HEK293 (cell line): ENCODE data around the gene PCDHGB7.

ENCODE experiments used
- CTCF ChIA-PET: fragments of 350-600 bp; formaldehyde crosslinking; extraction: SDS; loops from one replicate; lab custom pipeline; 2021; ENCODE audit warnings: antibody characterized with exemption; lab: Yijun Ruan, JAX
- POLR2A ChIA-PET: fragments of 300-600 bp; formaldehyde crosslinking; extraction: SDS; loops from one replicate; lab custom pipeline; 2020; ENCODE audit warnings: antibody characterized with exemption, inconsistent platforms; lab: Yijun Ruan, JAX
- H3K27ac ChIP-seq: fragments of 200-500 bp; sonication (Bioruptor generic); 2 replicates; pipeline ENCODE4 v1.5.1; 2014; ENCODE audit warnings: low read depth, low read length, control low read depth, inconsistent platforms; ENCODE audit errors: extremely low read depth
- H3K36me3 ChIP-seq, 2 experiments: fragments of 200-500 bp in 1 of 2; sonication (Bioruptor generic) in 1 of 2; 1 replicate in 1 of 2; 2 replicates in 1 of 2; pipeline ENCODE4 v1.5.1; 2014 to 2017; ENCODE audit warnings: inconsistent platforms in 2 of 2, low read length in 2 of 2; ENCODE audit not compliant: control insufficient read depth in 2 of 2, insufficient read depth in 1 of 2
- H3K4me1 ChIP-seq: fragments of 200-500 bp; sonication (Bioruptor generic); 2 replicates; pipeline ENCODE4 v1.5.1; 2014; ENCODE audit warnings: mild to moderate bottlenecking, low read length, inconsistent platforms; ENCODE audit not compliant: control insufficient read depth, insufficient read depth
- H3K4me3 ChIP-seq: 2 replicates; pipeline ENCODE4 v1.5.1; 2011; ENCODE audit warnings: low read depth, mild to moderate bottlenecking, control low read depth, low read length, moderate library complexity
- H3K9me3 ChIP-seq: fragments of 200-500 bp; sonication (Bioruptor generic); 2 replicates; pipeline ENCODE4 v1.5.1; 2014; ENCODE audit warnings: low read depth, low read length, inconsistent platforms; ENCODE audit not compliant: control insufficient read depth, insufficient read depth
- GLIS1 ChIP-seq: fragments of 450-650 bp; formaldehyde crosslinking; IDR thresholded peaks from 2 replicates; pipeline ENCODE4 v1.5.1; 2016; ENCODE audit warnings: missing biosample characterization, missing genetic modification characterization
- GLIS2 ChIP-seq: fragments of 450-650 bp; formaldehyde crosslinking; IDR thresholded peaks from 2 replicates; pipeline ENCODE4 v1.5.1; 2016; ENCODE audit warnings: missing biosample characterization, missing genetic modification characterization
- KLF1 ChIP-seq: fragments of 450-650 bp; formaldehyde crosslinking; IDR thresholded peaks from 2 replicates; pipeline ENCODE4 v1.5.1; 2016; ENCODE audit warnings: missing biosample characterization, missing genetic modification characterization
- MYNN ChIP-seq: fragments of 450-650 bp; formaldehyde crosslinking; IDR thresholded peaks from 2 replicates; pipeline ENCODE4 v1.5.1; 2016; ENCODE audit warnings: missing biosample characterization, missing genetic modification characterization, borderline replicate concordance
- MZF1 ChIP-seq: fragments of 450-650 bp; formaldehyde crosslinking; IDR thresholded peaks from 2 replicates; pipeline ENCODE4 v1.5.1; 2017; ENCODE audit warnings: missing biosample characterization, missing genetic modification characterization, borderline replicate concordance
- SP7 ChIP-seq: fragments of 450-650 bp; formaldehyde crosslinking; IDR thresholded peaks from 2 replicates; pipeline ENCODE4 v1.5.1; 2016; ENCODE audit warnings: missing biosample characterization, missing genetic modification characterization
- ZBTB48 ChIP-seq: fragments of 450-650 bp; formaldehyde crosslinking; IDR thresholded peaks from 2 replicates; pipeline ENCODE4 v1.5.1; 2016; ENCODE audit warnings: missing biosample characterization, missing genetic modification characterization
- ZNF174 ChIP-seq: fragments of 450-650 bp; formaldehyde crosslinking; IDR thresholded peaks from 2 replicates; pipeline ENCODE4 v1.5.0; 2017; ENCODE audit warnings: missing biosample characterization, mild to moderate bottlenecking, missing genetic modification characterization
- ZNF24 ChIP-seq: fragments of 450-650 bp; formaldehyde crosslinking; IDR thresholded peaks from 2 replicates; pipeline ENCODE4 v1.5.1; 2016; ENCODE audit warnings: missing biosample characterization, missing genetic modification characterization
- ZNF292 ChIP-seq: fragments of 450-650 bp; formaldehyde crosslinking; IDR thresholded peaks from 2 replicates; pipeline ENCODE4 v1.5.1; 2016; ENCODE audit warnings: low read depth, missing biosample characterization, missing genetic modification characterization, borderline replicate concordance
- ZNF555 ChIP-seq: fragments of 450-650 bp; formaldehyde crosslinking; conservative IDR thresholded peaks from 2 replicates; pipeline ENCODE4 v1.5.1; 2017; ENCODE audit warnings: missing biosample characterization, mild to moderate bottlenecking, missing genetic modification characterization, inconsistent platforms
- ZNF76 ChIP-seq: fragments of 450-650 bp; formaldehyde crosslinking; IDR thresholded peaks from 2 replicates; pipeline ENCODE4; 2016; ENCODE audit warnings: low read depth, missing biosample characterization, missing genetic modification characterization, borderline replicate concordance
- ZNF768 ChIP-seq: fragments of 450-650 bp; formaldehyde crosslinking; IDR thresholded peaks from 2 replicates; pipeline ENCODE4 v1.5.1; 2018; ENCODE audit warnings: missing biosample characterization, mild to moderate bottlenecking, missing genetic modification characterization
- TF ChIP-seq, protein P1 (sequence below): fragments of 450-650 bp; formaldehyde crosslinking; IDR thresholded peaks from 2 replicates; pipeline ENCODE4 v1.5.1; 2016; ENCODE audit warnings: missing biosample characterization, missing genetic modification characterization
- TF ChIP-seq, protein P2 (sequence below): fragments of 450-650 bp; formaldehyde crosslinking; IDR thresholded peaks from 2 replicates; pipeline ENCODE4 v1.5.0; 2017; ENCODE audit warnings: missing biosample characterization, missing genetic modification characterization, borderline replicate concordance
- TF ChIP-seq, protein P3 (sequence below): fragments of 450-650 bp; formaldehyde crosslinking; IDR thresholded peaks from 2 replicates; pipeline ENCODE4 v1.5.1; 2016; ENCODE audit warnings: missing biosample characterization, missing genetic modification characterization, borderline replicate concordance
- TF ChIP-seq, protein P4 (sequence below): fragments of 450-650 bp; formaldehyde crosslinking; IDR thresholded peaks from 2 replicates; pipeline ENCODE4 v1.5.1; 2016; ENCODE audit warnings: missing biosample characterization, missing genetic modification characterization
- TF ChIP-seq, protein P5 (sequence below): fragments of 450-650 bp; formaldehyde crosslinking; IDR thresholded peaks from 2 replicates; pipeline ENCODE4 v1.5.1; 2017; ENCODE audit warnings: missing biosample characterization, missing genetic modification characterization

Gene PCDHGB7

DNA sequence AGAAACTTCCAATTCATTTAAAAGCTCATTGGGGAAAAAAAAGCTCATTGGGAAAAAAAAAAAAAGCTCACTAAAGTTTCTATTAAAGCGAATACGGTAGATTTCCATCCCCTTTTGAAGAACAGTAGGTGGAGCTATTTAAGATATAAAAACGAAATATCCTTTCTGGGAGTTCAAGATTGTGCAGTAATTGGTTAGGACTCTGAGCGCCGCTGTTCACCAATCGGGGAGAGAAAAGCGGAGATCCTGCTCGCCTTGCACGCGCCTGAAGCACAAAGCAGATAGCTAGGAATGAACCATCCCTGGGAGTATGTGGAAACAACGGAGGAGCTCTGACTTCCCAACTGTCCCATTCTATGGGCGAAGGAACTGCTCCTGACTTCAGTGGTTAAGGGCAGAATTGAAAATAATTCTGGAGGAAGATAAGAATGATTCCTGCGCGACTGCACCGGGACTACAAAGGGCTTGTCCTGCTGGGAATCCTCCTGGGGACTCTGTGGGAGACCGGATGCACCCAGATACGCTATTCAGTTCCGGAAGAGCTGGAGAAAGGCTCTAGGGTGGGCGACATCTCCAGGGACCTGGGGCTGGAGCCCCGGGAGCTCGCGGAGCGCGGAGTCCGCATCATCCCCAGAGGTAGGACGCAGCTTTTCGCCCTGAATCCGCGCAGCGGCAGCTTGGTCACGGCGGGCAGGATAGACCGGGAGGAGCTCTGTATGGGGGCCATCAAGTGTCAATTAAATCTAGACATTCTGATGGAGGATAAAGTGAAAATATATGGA is 13.0 kb downstream of the PCDHGB7 start, which contains the start of gene PCDHGA12:
TSS of gene PCDHGA12 (plus strand) at position 176 of the 782 bp plus-strand sequence. CDS start at position 429, 253 bp downstream.
- Histone ChIP-seq H3K4me3 (no peak within 1 kb of the TSS), H3K36me3 (no peaks in the 10 kb centered on the region), H3K4me1 (no peaks in the 10 kb centered on the region), H3K27ac (no peak within 1 kb of the TSS), H3K9me3 (no peaks in the 10 kb centered on the region)
- CTCF ChIA-PET: interaction anchor here (0.6 to 5.4 kb wide), 27 partner anchors 8 to 152 kb away, joined by 3 to 38 read pairs (median 4); partner anchors contain the start of genes PCDHGA1, PCDHGA10, PCDHGA11 and PCDHGA2
- TF ChIP-seq, protein P1, sequence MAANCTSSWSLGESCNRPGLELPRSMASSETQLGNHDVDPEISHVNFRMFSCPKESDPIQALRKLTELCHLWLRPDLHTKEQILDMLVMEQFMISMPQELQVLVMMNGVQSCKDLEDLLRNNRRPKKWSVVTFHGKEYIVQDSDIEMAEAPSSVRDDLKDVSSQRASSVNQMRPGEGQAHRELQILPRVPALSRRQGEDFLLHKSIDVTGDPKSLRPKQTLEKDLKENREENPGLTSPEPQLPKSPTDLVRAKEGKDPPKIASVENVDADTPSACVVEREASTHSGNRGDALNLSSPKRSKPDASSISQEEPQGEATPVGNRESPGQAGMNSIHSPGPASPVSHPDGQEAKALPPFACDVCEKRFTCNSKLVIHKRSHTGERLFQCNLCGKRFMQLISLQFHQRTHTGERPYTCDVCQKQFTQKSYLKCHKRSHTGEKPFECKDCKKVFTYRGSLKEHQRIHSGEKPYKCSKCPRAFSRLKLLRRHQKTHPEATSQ: no peak
- TF ChIP-seq ZNF24 (tag by site-specific recombination) (no peak), ZNF292 (tag by site-specific recombination) (no peak), MZF1 (no peak), ZBTB48 (tag by site-specific recombination) (no peak), ZNF555 (tag by site-specific recombination) (no peak), ZNF768 (no peak), GLIS2 (tag by site-specific recombination) (no peak), GLIS1 (tag by site-specific recombination) (no peak), SP7 (tag by site-specific recombination) (no peak), ZNF174 (tag by site-specific recombination) (no peak), MYNN (tag by site-specific recombination) (no peak), ZNF76 (no peak), KLF1 (tag by site-specific recombination) (no peak)
- TF ChIP-seq, protein P2, sequence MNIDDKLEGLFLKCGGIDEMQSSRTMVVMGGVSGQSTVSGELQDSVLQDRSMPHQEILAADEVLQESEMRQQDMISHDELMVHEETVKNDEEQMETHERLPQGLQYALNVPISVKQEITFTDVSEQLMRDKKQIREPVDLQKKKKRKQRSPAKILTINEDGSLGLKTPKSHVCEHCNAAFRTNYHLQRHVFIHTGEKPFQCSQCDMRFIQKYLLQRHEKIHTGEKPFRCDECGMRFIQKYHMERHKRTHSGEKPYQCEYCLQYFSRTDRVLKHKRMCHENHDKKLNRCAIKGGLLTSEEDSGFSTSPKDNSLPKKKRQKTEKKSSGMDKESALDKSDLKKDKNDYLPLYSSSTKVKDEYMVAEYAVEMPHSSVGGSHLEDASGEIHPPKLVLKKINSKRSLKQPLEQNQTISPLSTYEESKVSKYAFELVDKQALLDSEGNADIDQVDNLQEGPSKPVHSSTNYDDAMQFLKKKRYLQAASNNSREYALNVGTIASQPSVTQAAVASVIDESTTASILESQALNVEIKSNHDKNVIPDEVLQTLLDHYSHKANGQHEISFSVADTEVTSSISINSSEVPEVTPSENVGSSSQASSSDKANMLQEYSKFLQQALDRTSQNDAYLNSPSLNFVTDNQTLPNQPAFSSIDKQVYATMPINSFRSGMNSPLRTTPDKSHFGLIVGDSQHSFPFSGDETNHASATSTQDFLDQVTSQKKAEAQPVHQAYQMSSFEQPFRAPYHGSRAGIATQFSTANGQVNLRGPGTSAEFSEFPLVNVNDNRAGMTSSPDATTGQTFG (tag by site-specific recombination): no peak
- TF ChIP-seq, protein P3, sequence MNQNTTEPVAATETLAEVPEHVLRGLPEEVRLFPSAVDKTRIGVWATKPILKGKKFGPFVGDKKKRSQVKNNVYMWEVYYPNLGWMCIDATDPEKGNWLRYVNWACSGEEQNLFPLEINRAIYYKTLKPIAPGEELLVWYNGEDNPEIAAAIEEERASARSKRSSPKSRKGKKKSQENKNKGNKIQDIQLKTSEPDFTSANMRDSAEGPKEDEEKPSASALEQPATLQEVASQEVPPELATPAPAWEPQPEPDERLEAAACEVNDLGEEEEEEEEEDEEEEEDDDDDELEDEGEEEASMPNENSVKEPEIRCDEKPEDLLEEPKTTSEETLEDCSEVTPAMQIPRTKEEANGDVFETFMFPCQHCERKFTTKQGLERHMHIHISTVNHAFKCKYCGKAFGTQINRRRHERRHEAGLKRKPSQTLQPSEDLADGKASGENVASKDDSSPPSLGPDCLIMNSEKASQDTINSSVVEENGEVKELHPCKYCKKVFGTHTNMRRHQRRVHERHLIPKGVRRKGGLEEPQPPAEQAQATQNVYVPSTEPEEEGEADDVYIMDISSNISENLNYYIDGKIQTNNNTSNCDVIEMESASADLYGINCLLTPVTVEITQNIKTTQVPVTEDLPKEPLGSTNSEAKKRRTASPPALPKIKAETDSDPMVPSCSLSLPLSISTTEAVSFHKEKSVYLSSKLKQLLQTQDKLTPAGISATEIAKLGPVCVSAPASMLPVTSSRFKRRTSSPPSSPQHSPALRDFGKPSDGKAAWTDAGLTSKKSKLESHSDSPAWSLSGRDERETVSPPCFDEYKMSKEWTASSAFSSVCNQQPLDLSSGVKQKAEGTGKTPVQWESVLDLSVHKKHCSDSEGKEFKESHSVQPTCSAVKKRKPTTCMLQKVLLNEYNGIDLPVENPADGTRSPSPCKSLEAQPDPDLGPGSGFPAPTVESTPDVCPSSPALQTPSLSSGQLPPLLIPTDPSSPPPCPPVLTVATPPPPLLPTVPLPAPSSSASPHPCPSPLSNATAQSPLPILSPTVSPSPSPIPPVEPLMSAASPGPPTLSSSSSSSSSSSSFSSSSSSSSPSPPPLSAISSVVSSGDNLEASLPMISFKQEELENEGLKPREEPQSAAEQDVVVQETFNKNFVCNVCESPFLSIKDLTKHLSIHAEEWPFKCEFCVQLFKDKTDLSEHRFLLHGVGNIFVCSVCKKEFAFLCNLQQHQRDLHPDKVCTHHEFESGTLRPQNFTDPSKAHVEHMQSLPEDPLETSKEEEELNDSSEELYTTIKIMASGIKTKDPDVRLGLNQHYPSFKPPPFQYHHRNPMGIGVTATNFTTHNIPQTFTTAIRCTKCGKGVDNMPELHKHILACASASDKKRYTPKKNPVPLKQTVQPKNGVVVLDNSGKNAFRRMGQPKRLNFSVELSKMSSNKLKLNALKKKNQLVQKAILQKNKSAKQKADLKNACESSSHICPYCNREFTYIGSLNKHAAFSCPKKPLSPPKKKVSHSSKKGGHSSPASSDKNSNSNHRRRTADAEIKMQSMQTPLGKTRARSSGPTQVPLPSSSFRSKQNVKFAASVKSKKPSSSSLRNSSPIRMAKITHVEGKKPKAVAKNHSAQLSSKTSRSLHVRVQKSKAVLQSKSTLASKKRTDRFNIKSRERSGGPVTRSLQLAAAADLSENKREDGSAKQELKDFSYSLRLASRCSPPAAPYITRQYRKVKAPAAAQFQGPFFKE (tag by site-specific recombination): no peak
- TF ChIP-seq, protein P4, sequence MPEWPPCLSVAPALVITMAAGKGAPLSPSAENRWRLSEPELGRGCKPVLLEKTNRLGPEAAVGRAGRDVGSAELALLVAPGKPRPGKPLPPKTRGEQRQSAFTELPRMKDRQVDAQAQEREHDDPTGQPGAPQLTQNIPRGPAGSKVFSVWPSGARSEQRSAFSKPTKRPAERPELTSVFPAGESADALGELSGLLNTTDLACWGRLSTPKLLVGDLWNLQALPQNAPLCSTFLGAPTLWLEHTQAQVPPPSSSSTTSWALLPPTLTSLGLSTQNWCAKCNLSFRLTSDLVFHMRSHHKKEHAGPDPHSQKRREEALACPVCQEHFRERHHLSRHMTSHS (tag by site-specific recombination): no peak
- TF ChIP-seq, protein P5, sequence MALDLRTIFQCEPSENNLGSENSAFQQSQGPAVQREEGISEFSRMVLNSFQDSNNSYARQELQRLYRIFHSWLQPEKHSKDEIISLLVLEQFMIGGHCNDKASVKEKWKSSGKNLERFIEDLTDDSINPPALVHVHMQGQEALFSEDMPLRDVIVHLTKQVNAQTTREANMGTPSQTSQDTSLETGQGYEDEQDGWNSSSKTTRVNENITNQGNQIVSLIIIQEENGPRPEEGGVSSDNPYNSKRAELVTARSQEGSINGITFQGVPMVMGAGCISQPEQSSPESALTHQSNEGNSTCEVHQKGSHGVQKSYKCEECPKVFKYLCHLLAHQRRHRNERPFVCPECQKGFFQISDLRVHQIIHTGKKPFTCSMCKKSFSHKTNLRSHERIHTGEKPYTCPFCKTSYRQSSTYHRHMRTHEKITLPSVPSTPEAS (tag by site-specific recombination): no peak
- POLR2A ChIA-PET: interaction anchor here (1.0 kb wide), 1 partner anchor 13 kb away, joined by 3 read pairs; no protein-coding TSS in a partner anchor
